IMR-90 (cell line): ENCODE measurements around the gene SEPTIN8.

Experiments
- BHLHE40 ChIP-seq: fragments of 150-350 bp; IDR thresholded peaks from 2 replicates; pipeline ENCODE4 v1.6.1; 2016; ENCODE audit warnings: mild to moderate bottlenecking, low read depth, low read length
- CEBPB ChIP-seq: IDR thresholded peaks from 2 replicates; pipeline ENCODE4 v1.6.1; 2012; ENCODE audit warnings: low read depth, low read length, improper control_type of control experiment
- CHD1 ChIP-seq: IDR thresholded peaks from 2 replicates; pipeline ENCODE4 v1.6.1; 2012; ENCODE audit warnings: low read depth, low read length, improper control_type of control experiment
- CTCF ChIP-seq: conservative IDR thresholded peaks from 2 replicates; pipeline ENCODE4 v1.5.1; 2012; ENCODE audit warnings: mild to moderate bottlenecking, low read depth, low read length, improper control_type of control experiment
- ELK1 ChIP-seq: fragments of 150-350 bp; IDR thresholded peaks from 2 replicates; pipeline ENCODE4 v1.6.1; 2016; ENCODE audit warnings: low read depth, mild to moderate bottlenecking, low read length, moderate library complexity, borderline replicate concordance
- MAFK ChIP-seq: IDR thresholded peaks from 2 replicates; pipeline ENCODE4 v1.6.1; 2012; ENCODE audit warnings: low read depth, low read length, improper control_type of control experiment
- MAZ ChIP-seq: IDR thresholded peaks from 2 replicates; pipeline ENCODE4 v1.6.1; 2012; ENCODE audit warnings: low read depth, mild to moderate bottlenecking, low read length, improper control_type of control experiment, moderate library complexity, borderline replicate concordance
- MXI1 ChIP-seq: IDR thresholded peaks from 2 replicates; pipeline ENCODE4 v1.6.1; 2012; ENCODE audit warnings: low read depth, mild to moderate bottlenecking, low read length, moderate library complexity, borderline replicate concordance
- POLR2A ChIP-seq: IDR thresholded peaks from 2 replicates; pipeline ENCODE4 v1.6.1; 2012; ENCODE audit warnings: mild to moderate bottlenecking, low read depth, low read length
- RAD21 ChIP-seq: IDR thresholded peaks from 2 replicates; pipeline ENCODE4 v1.6.1; 2012; ENCODE audit warnings: low read length, improper control_type of control experiment
- RFX5 ChIP-seq: IDR thresholded peaks from 2 replicates; pipeline ENCODE4 v1.8.0; 2012; ENCODE audit warnings: low read depth, mild to moderate bottlenecking, low read length, moderate library complexity
- SMC3 ChIP-seq: fragments of 150-350 bp; IDR thresholded peaks from 2 replicates; pipeline ENCODE4 v1.6.1; 2016; ENCODE audit warnings: low read depth, mild to moderate bottlenecking, antibody characterized with exemption, low read length, moderate library complexity
- USF2 ChIP-seq: fragments of 150-350 bp; IDR thresholded peaks from 2 replicates; pipeline ENCODE4 v1.6.1; 2017; ENCODE audit warnings: mild to moderate bottlenecking, antibody characterized with exemption, low read length, low read depth

GRCh38 chr5:132753135-132753987 is 23.7 kb downstream of the SEPTIN8 start:
- peak; percentile 24; the same call in 1 of the 2 replicates for TF ChIP-seq SMC3
- TF ChIP-seq MXI1: no peak
- peak; percentile 40 for TF ChIP-seq CTCF
- no peak for TF ChIP-seq MAFK
- no peak for TF ChIP-seq ELK1
- no peak for TF ChIP-seq POLR2A
- TF ChIP-seq RAD21: peak; percentile 39
- TF ChIP-seq MAZ: no peak
- TF ChIP-seq CEBPB: no peak
- TF ChIP-seq BHLHE40: no peak
- TF ChIP-seq USF2: no peak
- TF ChIP-seq RFX5: no peak
- no peak for TF ChIP-seq CHD1
